Activated T-cell treated with anti-CD3 and anti-CD28 coated beads, Interleukin-2, amount 50 U/mL, for 48 hours (primary cell): Measurements from ENCODE around the gene TBL3.

Experiments
- DNase-seq, 2 experiments: peaks; one replicate each; pipeline ENCODE4 v3.0.0-alpha.2; 2020

TBL3 gene

DNA sequence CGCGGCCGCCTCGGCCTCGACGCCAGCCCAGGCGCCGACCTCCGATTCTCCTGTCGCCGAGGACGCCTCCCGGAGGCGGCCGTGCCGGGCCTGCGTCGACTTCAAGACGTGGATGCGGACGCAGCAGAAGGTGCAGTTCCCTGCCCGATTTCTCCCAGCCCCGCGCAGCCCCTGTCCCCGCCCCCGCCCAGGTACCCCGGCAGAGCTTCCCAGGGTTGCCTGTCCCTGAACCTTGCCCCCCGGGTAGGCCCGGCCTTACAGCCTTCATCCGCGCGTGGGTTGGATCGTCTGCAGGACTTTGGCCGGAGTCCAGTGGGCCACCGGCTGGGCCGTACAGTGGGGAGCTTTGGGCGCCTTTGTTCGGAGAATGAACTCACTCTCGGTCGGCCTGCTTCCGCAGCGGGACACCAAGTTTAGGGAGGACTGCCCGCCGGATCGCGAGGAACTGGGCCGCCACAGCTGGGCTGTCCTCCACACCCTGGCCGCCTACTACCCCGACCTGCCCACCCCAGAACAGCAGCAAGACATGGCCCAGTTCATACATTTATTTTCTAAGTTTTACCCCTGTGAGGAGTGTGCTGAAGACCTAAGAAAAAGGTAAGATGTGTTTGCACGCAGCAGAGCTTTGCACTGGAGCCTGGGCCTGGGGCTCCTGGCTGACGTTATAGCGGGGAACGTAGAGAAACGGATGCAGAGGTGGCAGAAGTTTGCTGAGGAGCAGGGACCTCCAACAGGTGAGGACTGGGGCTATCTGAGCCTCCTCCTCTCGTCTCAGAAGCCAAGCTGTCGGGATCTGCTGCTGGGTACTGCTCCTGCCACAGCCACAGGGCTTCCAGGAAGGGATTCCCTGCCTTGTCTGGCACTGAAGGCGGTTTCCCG is 12.7 kb downstream of the TBL3 start:
- DNase-seq: peak in 1 of 2 experiments; percentile 38

DNA sequence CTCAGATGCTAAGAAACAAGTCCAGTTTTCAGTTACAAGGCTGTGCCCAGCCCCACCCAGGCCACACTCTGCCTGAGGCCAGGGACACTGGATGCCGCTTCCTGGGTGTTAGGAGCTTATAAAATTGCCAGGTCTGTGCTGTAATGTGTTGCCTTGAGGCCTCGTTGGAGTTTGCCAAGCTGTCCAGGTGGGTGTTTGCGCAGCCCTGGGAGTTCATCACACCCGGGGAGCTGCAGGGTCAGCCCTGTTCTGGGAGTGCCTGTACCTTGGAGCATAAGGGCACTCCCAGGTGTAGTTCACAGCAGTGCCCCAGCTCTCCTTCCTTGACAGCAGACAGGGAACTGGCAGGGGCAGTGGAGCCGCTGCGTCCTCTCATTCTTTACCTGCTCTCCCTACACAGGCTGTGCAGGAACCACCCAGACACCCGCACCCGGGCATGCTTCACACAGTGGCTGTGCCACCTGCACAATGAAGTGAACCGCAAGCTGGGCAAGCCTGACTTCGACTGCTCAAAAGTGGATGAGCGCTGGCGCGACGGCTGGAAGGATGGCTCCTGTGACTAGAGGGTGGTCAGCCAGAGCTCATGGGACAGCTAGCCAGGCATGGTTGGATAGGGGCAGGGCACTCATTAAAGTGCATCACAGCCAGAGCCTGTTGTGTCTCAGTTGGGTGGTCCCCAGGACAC is 13.8 kb downstream of the TBL3 start:
- no peak for DNase-seq

DNA sequence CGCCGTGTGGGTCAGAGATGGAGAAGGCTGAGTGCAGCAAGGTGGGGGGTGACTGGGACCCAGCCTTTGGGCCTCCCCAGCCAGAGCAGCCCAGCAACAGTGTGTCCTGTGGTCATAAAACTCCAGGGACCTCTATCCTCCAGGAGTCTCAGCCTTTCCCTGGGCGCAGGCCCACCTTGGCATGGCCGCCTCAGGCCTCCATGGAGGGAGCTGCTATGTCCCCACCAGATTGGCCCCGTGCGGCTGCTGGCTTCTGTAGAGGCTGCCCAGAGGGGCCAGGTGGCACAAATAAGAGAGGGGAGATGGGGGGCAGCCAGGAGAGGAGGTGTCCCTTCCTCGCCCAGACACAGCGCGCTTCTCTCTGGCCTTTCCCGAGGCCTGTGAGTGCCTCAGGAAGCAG is 15.3 kb downstream of the TBL3 start:
- no peak for DNase-seq

DNA sequence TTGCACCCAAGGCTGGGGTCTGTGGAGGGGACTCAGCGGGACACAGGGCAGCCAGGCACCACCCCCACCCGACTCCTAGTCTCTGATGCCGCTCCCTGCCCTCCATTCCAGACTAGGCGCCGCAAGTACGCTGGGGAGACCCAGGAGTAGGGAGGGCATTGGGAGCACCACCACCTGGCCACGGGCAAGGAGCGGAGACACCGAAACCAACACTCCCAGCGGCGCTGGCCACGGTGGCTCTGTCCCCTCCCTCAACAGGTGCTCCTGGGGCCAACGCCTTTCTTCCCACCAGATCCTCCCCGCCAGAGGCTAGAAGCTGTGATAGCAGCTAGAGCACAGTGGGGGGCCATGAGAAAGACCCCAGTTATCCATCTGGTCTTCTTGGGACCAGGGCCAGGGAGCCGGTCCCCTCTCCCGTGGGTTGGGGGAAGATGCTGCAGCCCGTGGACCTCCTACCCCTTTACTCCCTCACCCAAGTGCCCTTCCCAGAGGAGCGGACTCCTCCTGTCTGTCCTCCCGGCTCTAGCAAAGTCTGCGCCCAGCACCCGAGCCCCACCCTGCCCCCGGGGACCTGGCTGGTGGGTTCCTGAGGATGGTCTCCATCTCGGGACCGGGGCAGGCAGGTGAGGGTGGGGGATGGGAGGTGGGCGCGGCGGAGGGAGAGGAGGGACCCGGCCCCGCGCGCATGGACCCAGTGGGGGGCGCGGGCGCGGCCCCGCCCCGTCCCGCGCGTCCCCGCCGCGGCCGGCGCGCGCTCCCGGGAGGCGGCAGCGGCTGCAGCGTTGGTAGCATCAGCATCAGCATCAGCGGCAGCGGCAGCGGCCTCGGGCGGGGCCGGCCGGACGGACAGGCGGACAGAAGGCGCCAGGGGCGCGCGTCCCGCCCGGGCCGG is 17.6 kb downstream of the TBL3 start, which contains the start of gene SYNGR3:
TSS of gene SYNGR3 (plus strand) at position 762 of the 892 bp plus-strand sequence. CDS start 133 bp downstream, outside the sequence.
- no peak for DNase-seq

DNA sequence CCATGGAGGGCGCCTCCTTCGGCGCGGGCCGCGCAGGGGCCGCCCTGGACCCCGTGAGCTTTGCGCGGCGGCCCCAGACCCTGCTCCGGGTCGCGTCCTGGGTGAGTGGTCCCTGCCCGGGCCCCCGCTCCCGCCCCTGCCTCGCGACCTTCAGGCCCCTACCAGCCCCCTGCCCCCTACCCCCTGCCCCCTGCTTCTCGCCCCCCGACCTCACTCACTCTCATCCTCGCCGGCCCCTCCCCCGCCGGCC is 18.2 kb downstream of the TBL3 start:
- DNase-seq: no peak

DNA sequence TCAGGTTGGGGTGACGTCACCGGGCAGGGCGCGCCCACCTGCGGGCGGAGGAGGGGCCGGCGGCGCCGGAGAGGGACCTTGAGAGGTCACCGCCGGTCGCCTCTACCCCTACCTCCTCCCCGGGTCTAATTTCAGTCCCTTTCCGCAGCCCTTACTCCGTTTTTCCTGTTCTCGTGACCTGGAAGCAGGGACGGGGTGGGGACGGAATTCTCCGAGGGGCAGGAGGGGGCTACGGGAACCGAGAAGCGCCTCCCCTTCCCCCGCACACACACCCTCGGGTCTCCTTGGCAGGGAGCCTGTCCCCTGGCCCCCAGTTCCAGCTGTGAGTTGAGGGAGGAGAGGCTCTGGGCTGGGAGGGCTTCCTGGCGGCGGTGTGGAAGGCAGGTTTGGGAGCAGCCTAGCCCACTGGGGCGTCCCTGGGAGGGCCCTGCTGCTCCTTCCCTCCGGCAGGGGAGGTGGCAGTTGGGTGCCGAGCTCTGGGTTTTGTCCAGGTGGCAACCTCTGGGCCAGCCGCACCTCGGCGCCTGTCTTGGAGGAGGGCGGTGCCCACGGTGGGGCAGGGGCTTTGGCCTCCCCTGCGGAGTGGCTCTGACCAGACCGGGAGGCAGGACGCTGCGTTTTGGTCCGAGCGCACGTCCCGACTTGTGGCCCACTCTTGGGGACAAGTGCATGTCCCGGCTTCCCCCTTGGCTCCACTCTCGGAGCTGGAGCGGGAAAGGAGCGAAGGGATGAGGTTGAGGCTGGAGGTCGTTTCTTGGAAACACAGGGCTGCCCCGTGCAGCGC is 18.7 kb downstream of the TBL3 start:
- DNase-seq: peak; percentile 48 to 63

DNA sequence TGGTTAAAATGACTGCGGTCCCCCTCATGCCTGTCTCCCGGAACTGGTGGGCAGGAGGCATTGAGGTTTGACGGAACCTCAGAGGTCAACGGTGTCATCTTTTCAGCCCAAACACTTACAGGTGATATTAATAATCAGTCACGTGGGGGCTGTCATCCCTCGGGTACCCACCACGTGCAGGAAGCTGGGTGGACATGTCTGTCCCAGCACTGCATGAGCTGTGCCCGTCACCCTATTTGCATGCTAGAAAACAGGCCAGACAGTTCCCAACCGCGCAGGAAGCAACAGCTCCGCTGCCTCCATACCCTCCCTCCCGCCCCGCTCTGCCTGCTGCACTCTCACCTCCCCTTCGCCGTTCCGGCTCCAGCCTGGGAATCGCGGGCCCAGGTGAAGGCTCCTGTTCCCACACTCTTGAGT is 19.3 kb downstream of the TBL3 start:
- DNase-seq: peak; percentile 64 to 66

DNA sequence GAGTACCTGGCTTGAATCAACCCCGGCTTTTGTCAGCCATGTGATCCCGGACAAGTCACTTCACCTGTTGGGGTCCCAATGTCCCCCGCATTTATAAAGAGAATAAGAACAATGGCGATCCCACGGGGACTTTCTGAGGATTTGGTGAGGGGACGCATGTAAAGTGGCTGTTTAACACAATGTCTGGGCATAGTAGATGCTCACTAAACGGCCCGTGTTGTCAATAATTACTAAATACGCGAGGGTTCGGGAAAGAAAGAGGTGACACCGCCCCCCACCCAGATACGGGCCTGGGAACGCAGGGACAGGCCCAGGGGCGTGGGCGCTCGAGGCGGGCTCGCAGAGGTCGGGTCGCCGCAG is 19.7 kb downstream of the TBL3 start:
- no peak for DNase-seq

DNA sequence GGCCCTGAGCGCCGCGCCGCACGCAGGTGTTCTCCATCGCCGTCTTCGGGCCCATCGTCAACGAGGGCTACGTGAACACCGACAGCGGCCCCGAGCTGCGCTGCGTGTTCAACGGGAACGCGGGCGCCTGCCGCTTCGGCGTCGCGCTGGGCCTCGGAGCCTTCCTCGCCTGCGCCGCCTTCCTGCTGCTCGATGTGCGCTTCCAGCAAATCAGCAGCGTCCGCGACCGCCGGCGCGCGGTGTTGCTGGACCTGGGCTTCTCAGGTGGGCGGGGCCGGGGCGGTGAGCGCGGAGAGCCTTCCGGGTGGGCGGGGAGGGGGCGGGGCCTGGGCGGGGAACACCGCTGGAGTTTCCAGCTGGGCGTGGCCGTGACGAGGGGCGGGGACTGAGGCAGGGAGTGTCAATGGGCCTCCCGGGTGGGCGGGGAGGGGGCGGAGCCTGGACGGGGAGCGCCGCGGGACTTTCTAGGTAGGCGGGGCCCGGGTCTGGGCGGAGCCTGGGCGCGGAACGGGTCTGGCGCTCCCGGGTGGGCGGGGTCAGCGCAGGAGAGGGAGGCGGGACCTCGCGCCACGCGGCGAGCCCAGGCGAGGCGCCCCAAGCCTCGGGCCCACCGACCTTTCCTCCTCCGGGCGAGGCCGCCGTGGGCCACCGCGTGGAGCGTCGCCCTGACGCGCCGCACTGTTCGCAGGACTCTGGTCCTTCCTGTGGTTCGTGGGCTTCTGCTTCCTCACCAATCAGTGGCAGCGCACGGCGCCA is 20.3 kb downstream of the TBL3 start:
- DNase-seq: peak; percentile 98 to 99

DNA sequence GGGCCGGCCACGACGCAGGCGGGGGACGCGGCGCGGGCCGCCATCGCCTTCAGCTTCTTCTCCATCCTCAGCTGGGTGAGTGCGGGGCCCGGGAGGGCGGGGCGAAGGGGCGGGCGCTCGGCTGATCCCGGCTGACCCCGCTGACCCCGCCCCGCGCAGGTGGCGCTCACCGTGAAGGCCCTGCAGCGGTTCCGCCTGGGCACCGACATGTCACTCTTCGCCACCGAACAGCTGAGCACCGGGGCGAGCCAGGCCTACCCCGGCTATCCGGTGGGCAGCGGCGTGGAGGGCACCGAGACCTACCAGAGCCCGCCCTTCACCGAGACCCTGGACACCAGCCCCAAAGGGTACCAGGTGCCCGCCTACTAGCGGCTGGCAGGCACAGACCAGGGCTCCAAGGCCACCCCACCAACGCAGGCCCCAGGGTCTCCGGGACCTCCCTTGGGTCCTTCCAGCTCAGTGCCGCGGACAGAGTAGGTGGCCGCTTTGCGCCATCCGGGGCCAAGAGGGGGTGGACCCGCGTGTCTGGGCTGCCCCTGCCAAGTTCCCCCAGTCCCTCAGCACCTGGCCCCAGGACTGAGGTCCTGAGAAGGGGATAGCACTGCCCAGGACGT is 21.0 kb downstream of the TBL3 start:
- no peak for DNase-seq

DNA sequence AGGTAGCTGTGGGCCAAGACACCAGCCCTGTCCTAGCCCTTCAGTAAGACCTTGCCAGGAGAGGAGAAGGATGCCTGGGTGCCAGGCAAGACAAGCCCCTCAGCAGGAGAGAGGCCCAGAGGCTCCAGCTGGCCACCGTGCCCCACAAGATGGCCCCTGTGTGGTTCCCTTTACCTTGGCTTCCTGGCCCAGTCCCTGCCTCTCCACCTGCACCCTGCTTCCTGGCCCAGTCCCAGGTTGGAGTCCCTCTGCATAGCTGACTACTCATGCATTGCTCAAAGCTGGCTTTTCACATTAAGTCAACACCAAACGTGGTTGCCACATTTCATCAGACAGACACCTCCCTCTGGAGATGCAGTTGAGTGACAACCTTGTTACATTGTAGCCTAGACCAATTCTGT is 21.9 kb downstream of the TBL3 start:
- DNase-seq: peak; percentile 50 to 58

DNA sequence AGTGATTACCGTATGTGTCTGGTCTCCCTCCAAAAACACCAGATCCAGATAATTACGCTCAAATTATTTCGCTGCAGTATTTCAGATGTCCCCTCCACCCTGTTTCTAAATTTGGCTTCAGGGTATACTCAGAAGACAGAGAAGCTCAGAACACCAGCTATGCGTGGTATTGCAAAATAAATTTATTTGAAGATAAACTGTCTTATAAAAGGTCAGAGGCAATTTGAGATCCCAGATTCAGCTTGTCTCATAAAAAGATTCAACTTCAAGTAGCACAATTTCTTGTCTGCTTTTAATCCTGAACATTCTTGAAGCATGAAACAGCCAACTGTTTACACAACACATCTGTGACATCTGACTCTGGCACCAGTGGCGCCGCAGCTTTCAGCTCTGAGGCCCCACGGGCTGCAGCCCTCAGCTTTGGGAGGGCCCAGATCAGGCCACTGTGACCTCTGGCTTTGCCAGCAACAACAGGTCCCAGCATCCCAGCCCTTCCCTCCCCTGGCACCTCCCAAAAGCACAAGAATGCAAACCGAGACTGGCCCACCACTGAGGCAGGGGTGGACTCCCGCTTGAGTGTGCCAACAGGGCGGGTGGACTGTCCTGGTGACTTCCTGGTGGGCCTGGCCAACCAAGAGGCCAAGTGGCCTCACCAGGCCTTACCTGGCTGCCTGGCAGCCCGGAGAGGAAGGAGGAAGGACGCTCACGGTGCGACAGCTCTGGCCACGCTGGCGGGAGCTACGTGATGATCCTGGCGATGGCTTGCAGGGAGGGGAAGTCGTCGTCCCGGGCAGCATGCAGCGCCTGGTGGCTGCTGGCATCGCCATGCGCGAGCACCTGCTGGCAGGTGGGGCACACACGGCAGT is 25.9 kb downstream of the TBL3 start:
- DNase-seq: no peak

DNA sequence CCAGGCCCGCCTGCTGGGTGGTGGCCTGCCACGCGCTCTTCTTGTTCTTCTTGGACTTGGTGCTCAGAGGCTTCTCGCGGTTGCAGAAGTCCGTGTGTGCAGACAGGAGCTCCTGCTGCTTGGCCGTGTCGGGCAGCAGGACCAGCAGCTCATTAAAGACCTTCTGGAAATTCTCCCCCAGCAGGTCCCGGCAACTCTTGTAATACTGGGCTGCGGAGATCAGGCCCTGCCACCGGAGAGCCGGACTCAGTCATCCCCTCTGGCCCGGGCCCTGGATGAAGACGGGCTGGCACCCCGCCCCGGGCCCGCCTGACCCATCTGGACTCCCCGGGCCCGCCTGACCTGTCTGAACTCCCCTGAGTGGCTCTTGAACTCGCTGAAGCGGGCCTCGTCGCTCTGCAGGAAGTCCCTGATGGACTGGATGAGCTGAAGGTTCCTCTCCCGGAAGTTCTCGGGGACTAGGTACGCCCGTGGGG is 26.5 kb downstream of the TBL3 start:
- DNase-seq: no peak

DNA sequence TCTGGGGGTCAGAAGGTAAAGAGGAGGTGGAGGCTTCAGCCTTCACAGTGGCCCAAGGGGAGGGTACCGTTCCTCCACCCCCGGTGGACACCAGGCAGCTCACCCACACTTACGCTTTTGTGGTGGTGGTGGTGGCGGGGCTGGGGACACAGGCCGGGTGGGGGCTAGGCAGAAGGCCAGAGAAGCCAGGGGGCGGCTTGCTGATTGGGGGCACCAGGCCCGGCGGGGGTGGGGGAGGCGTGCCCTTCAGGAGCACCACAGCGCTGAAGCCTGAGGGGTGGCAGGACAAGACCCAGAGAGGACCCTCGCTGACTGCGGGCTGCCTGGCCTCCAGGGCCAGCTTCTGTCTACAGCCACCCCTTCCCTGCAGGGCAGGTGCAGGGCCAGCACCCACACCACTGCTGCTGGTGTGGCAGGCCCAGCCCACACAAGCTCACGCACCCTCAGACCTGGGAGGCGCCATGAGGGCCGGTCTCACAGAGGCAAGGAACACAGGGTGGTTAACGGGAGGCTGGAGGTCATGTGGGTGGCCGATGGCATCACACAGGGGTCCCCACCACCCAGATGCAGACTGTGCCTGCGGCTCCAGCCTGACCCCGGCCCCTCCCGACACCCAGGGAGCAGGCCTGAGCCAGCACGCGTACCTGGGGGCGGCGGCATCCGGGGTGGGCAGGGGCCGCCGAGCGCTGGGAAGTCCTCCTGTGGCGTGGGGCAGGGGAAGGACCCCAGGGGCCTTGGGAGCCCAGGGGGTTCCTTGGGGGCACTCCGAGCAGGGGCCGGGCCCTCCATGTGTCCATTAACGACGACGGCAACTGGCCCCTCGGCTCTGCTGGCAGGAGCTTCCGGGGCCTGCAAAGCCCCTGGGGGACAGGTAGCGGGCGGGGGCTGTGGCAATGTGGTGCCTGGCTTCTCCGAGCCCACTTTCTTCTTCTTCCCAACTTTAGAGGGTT is 27.3 kb downstream of the TBL3 start:
- no peak for DNase-seq

DNA sequence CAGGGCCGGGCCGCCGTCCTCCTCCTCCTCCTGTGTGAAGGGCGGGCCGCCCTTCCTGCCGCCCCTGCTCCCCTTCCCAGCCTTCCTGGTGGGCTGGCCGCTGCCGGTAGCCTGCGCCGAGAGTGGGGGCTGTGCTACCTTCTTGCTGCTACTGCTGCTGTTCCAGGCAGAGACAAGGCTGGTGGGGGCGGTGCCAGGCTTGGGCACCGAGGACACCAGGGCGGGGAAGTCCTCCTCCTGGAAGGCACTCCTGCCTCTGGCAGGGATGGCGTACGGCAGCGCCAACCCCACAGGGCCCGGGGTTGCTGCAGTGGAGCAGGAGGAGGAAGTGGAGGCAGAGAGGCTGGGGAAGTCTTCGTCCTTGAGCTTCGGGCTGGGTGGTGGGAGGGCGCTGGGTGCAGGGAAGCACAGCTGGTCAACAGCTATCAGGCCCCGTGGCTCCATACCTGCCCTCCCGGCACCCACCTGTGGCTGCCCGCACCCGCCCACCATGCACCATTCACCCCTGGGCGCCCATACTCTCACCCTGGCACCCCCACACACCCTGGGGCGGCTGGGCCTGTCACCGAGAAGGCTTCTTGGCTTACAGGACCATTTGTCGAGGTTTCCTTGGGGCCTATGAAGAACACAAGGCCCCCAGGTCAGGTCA is 28.1 kb downstream of the TBL3 start:
- no peak for DNase-seq

DNA sequence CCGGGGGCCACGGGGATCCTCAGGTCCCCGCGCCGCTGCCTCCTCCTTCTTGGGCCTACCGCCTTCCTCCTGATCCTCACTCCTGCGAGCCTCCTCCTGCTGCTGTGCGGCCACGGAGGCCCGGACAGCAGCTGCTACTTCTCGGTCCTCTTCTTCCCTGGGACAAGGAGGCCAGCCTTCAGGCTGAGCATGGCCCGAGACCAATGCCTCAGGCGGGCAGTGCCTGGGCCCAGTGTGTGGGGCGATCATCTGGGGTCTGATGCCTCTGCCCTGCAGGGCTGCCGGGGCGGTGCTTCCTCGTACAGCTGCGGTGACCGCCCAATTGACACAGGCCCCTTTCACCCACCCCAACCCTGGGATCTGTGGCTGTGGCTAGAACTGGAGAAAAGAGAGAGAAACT is 29.2 kb downstream of the TBL3 start:
- no peak for DNase-seq

DNA sequence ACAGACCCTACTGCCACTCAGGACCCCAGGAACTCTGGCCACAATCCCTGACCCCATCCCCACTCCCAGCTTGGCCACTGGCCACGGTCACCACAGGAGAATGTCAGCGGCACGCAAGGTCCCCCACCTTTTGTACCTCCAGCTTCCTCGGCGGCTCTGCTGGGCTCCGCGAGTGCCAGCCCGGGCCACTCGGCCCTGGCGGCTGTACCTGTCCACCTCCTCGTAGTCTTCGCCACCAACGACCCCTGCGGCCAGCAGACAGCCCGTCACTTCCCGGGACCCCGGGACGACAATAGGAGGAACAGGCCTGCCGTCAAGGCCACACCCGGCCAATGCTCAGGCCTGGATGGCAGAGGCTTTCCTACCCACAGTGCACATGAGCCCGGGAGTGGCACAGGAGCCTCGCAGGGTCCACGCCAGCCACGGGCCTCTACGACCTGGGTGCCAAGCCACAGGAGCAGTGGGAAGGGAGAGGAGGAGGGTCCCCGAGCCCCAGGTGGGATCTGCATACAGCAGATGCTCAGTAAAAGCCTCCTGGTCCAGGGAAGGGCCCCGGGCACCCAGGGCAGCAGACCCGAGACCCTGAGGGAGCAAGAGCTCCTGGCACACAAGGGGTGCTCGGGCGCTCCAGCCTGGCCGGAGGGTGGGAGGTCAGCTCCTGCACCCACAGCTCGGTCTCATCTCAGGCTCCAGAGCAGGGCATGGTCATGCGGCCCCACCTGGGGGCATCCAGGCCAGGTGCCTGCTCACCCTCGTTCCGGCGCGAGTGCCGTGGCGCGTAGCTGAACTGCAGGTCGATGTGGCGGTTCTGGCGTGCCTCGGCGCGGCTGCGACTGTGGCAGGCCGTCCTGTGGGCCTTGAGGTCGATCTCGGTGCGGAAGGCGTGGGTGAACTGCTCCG is 29.9 kb downstream of the TBL3 start:
- DNase-seq: no peak
